ENCODE data around the gene FAM114A1. TPM values are rescaled to one million over a fixed set of nuclear protein-coding genes. Genes with fewer than 3 reads are reported as not detected.
A peak's percentile ranks its signal among the peaks of the same experiment; 100 is the strongest.

The FAM114A1 gene
- total RNA-seq, 6 experiments from 2014 or later, result 161 to 210 (median 187) TPM

DNA sequence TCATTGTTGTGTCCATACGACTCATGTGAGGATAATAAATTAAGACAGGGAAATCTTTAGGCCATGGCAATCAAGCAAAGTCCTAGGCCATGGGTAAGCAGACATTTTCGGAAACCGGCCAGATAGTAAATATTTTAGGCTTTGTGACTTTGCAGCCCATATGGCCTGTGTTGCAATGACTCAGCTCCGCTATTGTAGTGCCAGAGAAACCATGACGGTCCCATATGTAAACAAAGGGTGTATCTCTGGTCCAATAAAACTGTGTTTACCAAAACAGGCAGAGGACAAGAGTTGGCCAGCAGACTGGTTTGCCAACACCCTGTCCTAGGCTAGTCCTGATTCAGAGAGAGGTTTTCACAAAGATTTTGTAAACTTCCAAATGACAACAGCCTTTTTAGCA, 5.0 kb downstream of the FAM114A1 start:
- H3K27me3 Mint-ChIP-seq (ENCODE audit: insufficient read depth), result no peaks in the 10 kb centered on the region
- H3K27ac Mint-ChIP-seq, result peak overlapping the region; percentile 84

GRCh38 chr4:38873290-38873944, 5.8 kb downstream of the FAM114A1 start:
- Mint-ChIP-seq H3K27ac (peak overlapping the region; percentile 84), H3K27me3 (ENCODE audit: insufficient read depth) (no peaks in the 10 kb centered on the region), H3K36me3 (ENCODE audit: low read depth) (peaks cover 68% of the 10 kb centered on the region), H3K9me3 (no peaks in the 10 kb centered on the region), H3K4me1 (ENCODE audit: low read depth) (peaks cover 79% of the 10 kb centered on the region), H3K4me3 (no peak overlapping the region)
- TF ChIP-seq, protein P1, sequence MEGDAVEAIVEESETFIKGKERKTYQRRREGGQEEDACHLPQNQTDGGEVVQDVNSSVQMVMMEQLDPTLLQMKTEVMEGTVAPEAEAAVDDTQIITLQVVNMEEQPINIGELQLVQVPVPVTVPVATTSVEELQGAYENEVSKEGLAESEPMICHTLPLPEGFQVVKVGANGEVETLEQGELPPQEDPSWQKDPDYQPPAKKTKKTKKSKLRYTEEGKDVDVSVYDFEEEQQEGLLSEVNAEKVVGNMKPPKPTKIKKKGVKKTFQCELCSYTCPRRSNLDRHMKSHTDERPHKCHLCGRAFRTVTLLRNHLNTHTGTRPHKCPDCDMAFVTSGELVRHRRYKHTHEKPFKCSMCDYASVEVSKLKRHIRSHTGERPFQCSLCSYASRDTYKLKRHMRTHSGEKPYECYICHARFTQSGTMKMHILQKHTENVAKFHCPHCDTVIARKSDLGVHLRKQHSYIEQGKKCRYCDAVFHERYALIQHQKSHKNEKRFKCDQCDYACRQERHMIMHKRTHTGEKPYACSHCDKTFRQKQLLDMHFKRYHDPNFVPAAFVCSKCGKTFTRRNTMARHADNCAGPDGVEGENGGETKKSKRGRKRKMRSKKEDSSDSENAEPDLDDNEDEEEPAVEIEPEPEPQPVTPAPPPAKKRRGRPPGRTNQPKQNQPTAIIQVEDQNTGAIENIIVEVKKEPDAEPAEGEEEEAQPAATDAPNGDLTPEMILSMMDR (IDR thresholded peaks at IDR 0.05), result peak; percentile 4; the same call in 1 of the 2 replicates
- DNase-seq, result no peak

More for the DNA sequence above, 5.0 kb downstream of the FAM114A1 start:
- peaks cover 70% of the 10 kb centered on the region for H3K36me3 Mint-ChIP-seq (ENCODE audit: low read depth)
- TF ChIP-seq, protein P1 (IDR thresholded peaks at IDR 0.05), result no peak
- DNase-seq, result peak; percentile 81
- H3K9me3 Mint-ChIP-seq, result no peaks in the 10 kb centered on the region
- H3K4me3 Mint-ChIP-seq, result peak overlapping the region; percentile 56
- H3K4me1 Mint-ChIP-seq (ENCODE audit: low read depth), result peaks cover 81% of the 10 kb centered on the region

GRCh38 chr4:38876636-38877035, 9.0 kb downstream of the FAM114A1 start:
- TF ChIP-seq, protein P1 (IDR thresholded peaks at IDR 0.05), result no peak
- no peak for DNase-seq
- peaks cover 64% of the 10 kb centered on the region for H3K36me3 Mint-ChIP-seq (ENCODE audit: low read depth)
- H3K4me3 Mint-ChIP-seq, result no peak overlapping the region
- H3K27ac Mint-ChIP-seq, result no peak overlapping the region
- peaks cover 48% of the 10 kb centered on the region for H3K4me1 Mint-ChIP-seq (ENCODE audit: low read depth)
- no peaks in the 10 kb centered on the region for H3K9me3 Mint-ChIP-seq
- H3K27me3 Mint-ChIP-seq (ENCODE audit: insufficient read depth), result no peaks in the 10 kb centered on the region

DNA sequence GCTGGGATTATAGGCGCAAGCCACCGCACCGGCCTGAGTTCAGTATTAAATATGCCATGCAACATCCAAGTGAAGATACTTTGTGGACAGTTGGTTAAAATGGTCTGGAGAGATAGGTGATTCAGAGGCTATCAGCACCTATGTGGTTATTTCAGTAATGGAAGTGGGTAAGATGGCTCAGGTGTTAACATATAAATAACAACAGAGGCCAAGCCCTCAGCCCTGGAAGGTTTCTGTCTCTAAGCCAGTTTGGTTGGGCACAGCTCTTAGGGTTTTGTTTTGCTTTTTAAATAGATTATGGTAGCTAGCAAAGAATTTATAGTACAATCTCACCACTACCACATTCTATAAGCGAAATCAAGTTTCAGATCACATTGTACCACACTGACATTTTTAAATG, 16.6 kb downstream of the FAM114A1 start:
- no peaks in the 10 kb centered on the region for H3K9me3 Mint-ChIP-seq
- H3K4me1 Mint-ChIP-seq (ENCODE audit: low read depth), result peaks cover 22% of the 10 kb centered on the region
- H3K27me3 Mint-ChIP-seq (ENCODE audit: insufficient read depth), result no peaks in the 10 kb centered on the region
- TF ChIP-seq, protein P1 (IDR thresholded peaks at IDR 0.05), result no peak
- peaks cover 60% of the 10 kb centered on the region for H3K36me3 Mint-ChIP-seq (ENCODE audit: low read depth)
- no peak overlapping the region for H3K4me3 Mint-ChIP-seq
- H3K27ac Mint-ChIP-seq, result no peak overlapping the region
- no peak for DNase-seq

DNA sequence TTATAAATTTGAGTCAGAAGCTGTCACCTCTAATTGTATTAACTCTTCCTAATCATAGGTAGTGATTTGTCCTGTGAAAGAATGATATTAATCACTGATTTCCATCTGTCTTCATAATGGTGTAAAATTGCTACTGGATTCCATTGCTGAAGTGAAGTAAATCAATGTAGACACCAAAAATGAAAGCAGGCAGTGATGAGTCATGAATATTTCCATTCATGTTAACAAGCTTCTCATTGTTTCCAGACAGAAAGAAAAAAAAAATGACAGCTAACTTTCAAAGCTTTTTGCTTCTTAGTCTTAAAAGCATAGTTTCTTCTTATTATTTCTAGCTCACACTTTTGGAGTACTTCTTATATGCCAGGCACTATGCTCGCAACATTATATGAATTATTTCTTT, 21.5 kb downstream of the FAM114A1 start:
- peak; percentile 77 for DNase-seq
- H3K4me1 Mint-ChIP-seq (ENCODE audit: low read depth), result peaks cover 53% of the 10 kb centered on the region
- peaks cover 73% of the 10 kb centered on the region for H3K36me3 Mint-ChIP-seq (ENCODE audit: low read depth)
- peaks cover 7% of the 10 kb centered on the region for H3K9me3 Mint-ChIP-seq
- H3K4me3 Mint-ChIP-seq, result peak overlapping the region; percentile 77
- H3K27me3 Mint-ChIP-seq (ENCODE audit: insufficient read depth), result no peaks in the 10 kb centered on the region
- H3K27ac Mint-ChIP-seq, result peak overlapping the region; percentile 86
- TF ChIP-seq, protein P1 (IDR thresholded peaks at IDR 0.05), result no peak
